ENCODE data around the gene FBP2. TPM values are rescaled to one million over a fixed set of nuclear protein-coding genes. Genes with fewer than 3 reads are reported as not detected.

FBP2 gene
- not detected for total RNA-seq

GRCh38 chr9:94593459-94594345 is at the start of gene FBP2:
FBP2 (minus strand) TSS chr9:94593824; CDS start chr9:94593726, 98 bp downstream.
- DNase-seq (ENCODE audit: low spot score) = no peak
- no peak for ATAC-seq (ENCODE audit: low FRiP score)
- no peak for TF ChIP-seq CTCF (IDR thresholded peaks at IDR 0.05)

- no peak for ATAC-seq (ENCODE audit: low FRiP score)
- no peak for DNase-seq (ENCODE audit: low spot score)
- no peak for TF ChIP-seq CTCF (IDR thresholded peaks at IDR 0.05)
Measured at GRCh38 chr9:94643176-94643575, 49.6 kb upstream of the FBP2 start.

GRCh38 chr9:94642501-94642900 is 48.9 kb upstream of the FBP2 start:
- no peak for TF ChIP-seq CTCF (IDR thresholded peaks at IDR 0.05)
- ATAC-seq (ENCODE audit: low FRiP score) (no peak), DNase-seq (ENCODE audit: low spot score) (no peak)

- no peak for ATAC-seq (ENCODE audit: low FRiP score)
- DNase-seq (ENCODE audit: low spot score) = no peak
Measured at GRCh38 chr9:94639999-94640376, 46.4 kb upstream of the FBP2 start.

GRCh38 chr9:94639061-94639998 is 45.7 kb upstream of the FBP2 start, which contains the start of gene FBP1:
FBP1 (minus strand) TSS chr9:94639518; CDS start chr9:94639310, 208 bp downstream.
- no peak for TF ChIP-seq CTCF (IDR thresholded peaks at IDR 0.05)
- ATAC-seq (ENCODE audit: low FRiP score) (peak; percentile 70), DNase-seq (ENCODE audit: low spot score) (peak; percentile 29)

More at GRCh38 chr9:94639999-94640376, 46.4 kb upstream of the FBP2 start:
- TF ChIP-seq CTCF (IDR thresholded peaks at IDR 0.05) = no peak

- ATAC-seq (ENCODE audit: low FRiP score) (peak; percentile 20), DNase-seq (ENCODE audit: low spot score) (no peak)
Measured at GRCh38 chr9:94638335-94639060, 44.9 kb upstream of the FBP2 start.

More at GRCh38 chr9:94638335-94639060, 44.9 kb upstream of the FBP2 start:
- TF ChIP-seq CTCF (IDR thresholded peaks at IDR 0.05) = no peak

All from omental fat pad (tissue), 4 donors.